Neural crest cell (in vitro differentiated cells): ENCODE data around the gene ERRFI1. TPM values are rescaled to one million over a fixed set of nuclear protein-coding genes. Genes with fewer than 3 reads are reported as not detected.

ENCODE experiments used
- DNase-seq: peaks from one replicate; pipeline ENCODE4 v3.0.0; 2021; ENCODE audit warnings: low read depth, mixed read lengths, low spot score
- H3K27ac Mint-ChIP-seq: one replicate; pipeline ENCODE4 v1.8.0; 2021; ENCODE audit warnings: mild to moderate bottlenecking, mixed read lengths; ENCODE audit not compliant: unreplicated experiment
- H3K27me3 Mint-ChIP-seq: 2 replicates; pipeline ENCODE4 v1.8.0; 2021; ENCODE audit warnings: low read depth, mild to moderate bottlenecking, mixed read lengths
- H3K36me3 Mint-ChIP-seq: 2 replicates; pipeline ENCODE4 v1.8.0; 2021; ENCODE audit warnings: low read depth, mild to moderate bottlenecking, mixed read lengths
- H3K4me1 Mint-ChIP-seq: 2 replicates; pipeline ENCODE4 v1.8.0; 2021; ENCODE audit warnings: mixed read lengths
- H3K4me3 Mint-ChIP-seq: one replicate; pipeline ENCODE4 v1.8.0; 2021; ENCODE audit warnings: mild to moderate bottlenecking, mixed read lengths
- H3K9me3 Mint-ChIP-seq: 2 replicates; pipeline ENCODE4 v1.8.0; 2021; ENCODE audit warnings: mixed read lengths
- CTCF ChIP-seq: fragments of 200-600 bp; sonication (generic); conservative IDR thresholded peaks from 2 replicates; pipeline ENCODE4 v1.5.0; 2021; ENCODE audit warnings: antibody characterized with exemption, mild to moderate bottlenecking
- total RNA-seq: library from RNA; stranded (reverse); gene quantifications from 2 replicates; pipeline ENCODE4 v1.2.1, GENCODE V29; 2021

ERRFI1 gene
- total RNA-seq, 1 donor from 2014 or later = 23.3 TPM

- peaks cover 5% of the 10 kb centered on the region for H3K4me1 Mint-ChIP-seq
- no peak overlapping the region for H3K27ac Mint-ChIP-seq
- no peaks in the 10 kb centered on the region for H3K27me3 Mint-ChIP-seq
- TF ChIP-seq CTCF = no peak
- DNase-seq = no peak
- no peaks in the 10 kb centered on the region for H3K36me3 Mint-ChIP-seq
- no peaks in the 10 kb centered on the region for H3K9me3 Mint-ChIP-seq
- no peak overlapping the region for H3K4me3 Mint-ChIP-seq
Measured at GRCh38 chr1:8065369-8065768, 39.3 kb upstream of the ERRFI1 start.

- Mint-ChIP-seq H3K9me3 (no peaks in the 10 kb centered on the region), H3K4me3 (no peak overlapping the region), H3K4me1 (peaks cover 4% of the 10 kb centered on the region), H3K27ac (no peak overlapping the region), H3K36me3 (no peaks in the 10 kb centered on the region), H3K27me3 (no peaks in the 10 kb centered on the region)
- DNase-seq = no peak
- no peak for TF ChIP-seq CTCF
Measured at GRCh38 chr1:8063298-8064036, 37.4 kb upstream of the ERRFI1 start.

GRCh38 chr1:8062861-8063260, 36.8 kb upstream of the ERRFI1 start:
- Mint-ChIP-seq H3K27ac (no peak overlapping the region), H3K4me1 (peaks cover 4% of the 10 kb centered on the region), H3K9me3 (no peaks in the 10 kb centered on the region), H3K4me3 (no peak overlapping the region), H3K27me3 (no peaks in the 10 kb centered on the region), H3K36me3 (no peaks in the 10 kb centered on the region)
- DNase-seq = no peak
- no peak for TF ChIP-seq CTCF

- no peak overlapping the region for H3K27ac Mint-ChIP-seq
- no peak overlapping the region for H3K4me3 Mint-ChIP-seq
- H3K36me3 Mint-ChIP-seq = no peaks in the 10 kb centered on the region
- H3K27me3 Mint-ChIP-seq = no peaks in the 10 kb centered on the region
- H3K4me1 Mint-ChIP-seq = peaks cover 4% of the 10 kb centered on the region
- no peak for DNase-seq
- no peaks in the 10 kb centered on the region for H3K9me3 Mint-ChIP-seq
- no peak for TF ChIP-seq CTCF
Measured at GRCh38 chr1:8061673-8062386, 35.7 kb upstream of the ERRFI1 start.

- H3K4me3 Mint-ChIP-seq = no peak overlapping the region
- no peaks in the 10 kb centered on the region for H3K36me3 Mint-ChIP-seq
- TF ChIP-seq CTCF = no peak
- no peaks in the 10 kb centered on the region for H3K9me3 Mint-ChIP-seq
- H3K27me3 Mint-ChIP-seq = no peaks in the 10 kb centered on the region
- H3K27ac Mint-ChIP-seq = no peak overlapping the region
- H3K4me1 Mint-ChIP-seq = peaks cover 4% of the 10 kb centered on the region
- DNase-seq = no peak
Measured at GRCh38 chr1:8061210-8061609, 35.1 kb upstream of the ERRFI1 start.
